ENCODE results near the gene CSTF1.

The CSTF1 gene

DNA sequence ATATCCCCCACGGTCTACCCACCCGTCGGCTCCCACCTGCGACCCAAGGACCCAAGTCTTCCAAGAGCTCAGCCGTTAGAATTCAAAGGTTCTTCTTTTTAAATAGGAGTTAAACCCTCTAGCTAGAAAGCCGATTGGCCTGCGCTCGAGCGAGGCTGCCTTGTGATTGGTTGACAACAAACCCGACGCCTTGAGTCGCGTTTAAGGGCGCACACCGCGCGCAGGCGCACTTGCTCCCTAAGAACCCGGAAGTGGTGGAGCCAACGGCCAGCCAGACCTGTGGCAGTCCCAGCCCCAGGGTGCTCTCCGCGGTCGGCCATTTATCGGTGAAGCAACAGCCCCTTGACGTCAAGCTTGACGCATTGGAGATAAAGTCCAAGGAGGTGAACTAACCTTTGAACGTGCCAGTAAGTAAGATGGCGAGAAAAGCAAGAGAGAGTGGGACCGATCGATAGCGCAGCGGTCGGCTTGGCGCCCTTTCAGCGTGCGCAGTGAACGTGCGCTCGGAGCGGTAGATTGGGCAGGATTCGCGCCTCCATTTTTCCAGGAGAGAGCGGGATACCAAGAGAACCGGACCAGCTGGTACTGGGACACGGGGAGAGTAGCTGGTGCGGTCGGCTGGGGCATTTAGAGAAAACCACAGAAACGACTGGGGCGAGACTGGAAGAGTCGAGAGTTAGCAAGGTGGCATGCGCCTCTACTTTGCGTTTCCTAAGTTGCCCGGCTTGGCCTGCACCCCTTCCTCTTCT, at the start of gene CSTF1, which contains the start of gene AURKA:
CSTF1 (plus strand) TSS at position 514 of the 749 bp plus-strand sequence. CDS start 2,908 bp downstream, outside the sequence.
AURKA (minus strand) TSS at position 84 of the 749 bp plus-strand sequence. CDS start 4,018 bp downstream, outside the sequence.
- DNase-seq = peak; percentile 100

DNA sequence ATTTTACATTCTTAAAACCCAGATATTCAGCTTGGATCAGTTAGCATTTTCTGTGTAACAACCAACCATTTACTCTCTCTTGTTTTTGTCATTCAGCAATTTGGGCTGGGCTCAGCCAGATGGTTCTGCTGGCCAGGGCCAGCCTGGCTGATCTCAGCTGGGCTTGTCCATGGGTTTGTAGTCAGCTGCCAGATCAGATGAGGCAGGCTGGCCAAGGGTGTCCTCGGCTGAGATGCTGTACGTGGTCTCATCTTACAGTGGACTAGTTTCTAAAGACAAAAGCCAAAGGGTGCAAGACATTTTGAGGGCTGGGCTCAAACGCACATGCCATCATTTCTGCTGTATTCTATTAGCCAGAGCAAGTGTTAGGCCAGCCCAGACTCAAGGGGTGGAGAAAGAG, 49.7 kb upstream of the CSTF1 start:
- DNase-seq = no peak

DNA sequence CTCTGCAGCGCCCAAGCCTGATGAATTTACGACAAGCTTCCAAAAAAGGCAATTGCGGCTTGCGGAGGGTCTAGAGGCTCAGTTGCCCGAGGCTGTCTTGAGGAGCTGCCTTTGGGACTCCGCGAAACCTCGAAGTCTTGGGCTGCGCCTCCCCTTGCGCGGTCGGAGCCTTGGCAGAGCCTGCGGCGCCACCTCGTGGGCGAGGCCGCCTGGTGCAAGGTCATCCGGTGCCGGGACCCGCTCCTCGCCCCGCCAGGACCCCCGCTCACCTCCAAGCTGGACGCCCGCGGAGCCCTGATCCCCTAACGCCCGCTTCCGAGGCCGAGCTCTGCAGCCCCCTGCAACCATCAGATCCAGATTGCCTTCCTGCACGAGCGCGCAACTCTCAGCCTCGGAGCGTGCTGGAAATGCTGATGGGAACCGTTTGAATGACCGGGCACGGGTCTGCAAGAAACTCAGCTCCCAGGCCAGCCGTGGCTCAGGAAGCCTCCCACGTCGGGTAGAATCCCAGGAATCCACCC, 48.5 kb upstream of the CSTF1 start:
- DNase-seq = no peak

DNA sequence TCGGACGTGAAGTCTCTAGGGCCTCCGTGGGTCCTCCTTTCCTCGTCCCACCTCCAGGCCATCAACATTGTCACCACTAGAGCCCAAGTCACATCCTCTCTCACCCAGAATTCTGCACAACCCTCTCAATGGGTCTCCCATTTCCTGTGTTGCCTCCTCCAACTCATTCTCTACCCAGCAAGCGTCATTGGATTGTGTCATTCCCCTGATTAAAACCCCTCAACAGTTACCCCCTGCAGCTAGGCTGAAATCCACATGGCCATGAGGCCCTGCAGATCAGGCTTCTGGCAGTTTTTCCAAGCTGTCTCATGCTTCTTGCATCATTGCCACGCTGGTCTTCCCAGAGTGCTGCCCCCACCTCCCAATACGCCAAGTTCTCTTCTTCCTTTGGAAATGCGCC, 46.5 kb upstream of the CSTF1 start:
- DNase-seq = no peak

DNA sequence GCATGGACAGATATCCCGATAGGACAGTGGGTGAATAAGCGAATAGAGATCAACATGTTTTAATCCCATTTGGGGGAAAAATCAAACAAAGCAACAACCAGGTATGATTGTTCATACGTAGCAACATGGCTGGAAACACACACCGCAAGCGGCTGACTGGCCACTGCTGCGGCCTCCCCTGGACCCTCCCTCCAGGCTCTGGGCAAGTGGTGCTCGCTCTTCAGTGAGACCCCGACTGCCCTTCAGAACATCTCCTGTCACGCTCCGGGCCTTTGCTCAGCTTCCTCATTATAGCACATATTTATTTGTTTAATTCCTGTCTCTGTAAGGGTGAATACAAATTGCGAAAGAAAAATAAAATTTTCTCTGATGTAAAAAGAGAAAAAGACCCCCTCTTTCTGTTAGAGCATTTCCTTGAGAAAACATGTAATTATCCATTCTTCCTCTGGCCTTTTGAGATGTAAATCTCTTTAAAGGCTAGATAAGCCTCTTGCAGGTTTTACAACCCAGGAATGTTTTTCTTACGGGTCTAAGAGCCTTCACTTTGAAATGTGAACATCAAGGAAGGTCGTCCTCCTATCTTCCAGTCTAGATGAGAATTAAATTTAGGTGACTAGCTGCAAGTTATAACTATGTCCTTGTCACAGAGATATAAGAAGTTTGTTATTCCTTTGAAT, 44.7 kb upstream of the CSTF1 start:
- DNase-seq = no peak

DNA sequence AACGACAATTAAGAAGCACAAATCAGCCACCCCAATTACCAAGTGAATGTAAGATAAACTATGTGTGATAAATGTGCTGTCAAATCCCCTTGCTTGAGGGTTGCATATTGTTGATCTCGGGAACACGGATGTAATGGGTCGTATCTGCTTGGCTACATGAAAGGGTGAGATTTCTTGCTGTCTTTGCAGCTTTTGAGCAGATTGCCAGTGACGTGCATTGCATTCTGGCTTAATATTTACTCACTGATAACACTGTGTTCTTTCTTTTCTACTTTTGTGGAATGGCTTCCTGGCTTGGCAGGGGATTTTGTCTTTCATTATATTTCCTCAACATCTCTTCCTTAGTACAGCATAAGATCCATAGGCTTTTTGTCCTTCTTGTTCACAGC, 44.1 kb upstream of the CSTF1 start:
- DNase-seq = no peak

DNA sequence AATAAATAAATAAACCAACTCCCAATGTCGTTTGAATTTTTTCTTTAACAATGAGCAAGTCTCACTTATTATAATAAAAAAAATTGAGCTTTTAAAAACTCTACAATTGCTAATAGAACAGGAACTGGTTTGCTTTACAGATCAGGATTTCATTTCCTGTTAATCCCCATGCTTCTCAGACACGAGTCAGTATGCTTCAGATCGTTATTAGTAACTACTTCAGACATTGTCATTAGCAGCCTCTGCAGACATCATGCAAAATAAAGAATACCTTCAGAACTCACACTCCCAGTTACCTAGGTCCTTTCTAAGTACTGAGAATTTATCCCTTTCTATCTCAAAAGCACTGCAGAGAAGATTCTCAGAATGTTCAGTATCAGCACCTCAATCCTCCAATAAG, 43.7 kb upstream of the CSTF1 start:
- no peak for DNase-seq

DNA sequence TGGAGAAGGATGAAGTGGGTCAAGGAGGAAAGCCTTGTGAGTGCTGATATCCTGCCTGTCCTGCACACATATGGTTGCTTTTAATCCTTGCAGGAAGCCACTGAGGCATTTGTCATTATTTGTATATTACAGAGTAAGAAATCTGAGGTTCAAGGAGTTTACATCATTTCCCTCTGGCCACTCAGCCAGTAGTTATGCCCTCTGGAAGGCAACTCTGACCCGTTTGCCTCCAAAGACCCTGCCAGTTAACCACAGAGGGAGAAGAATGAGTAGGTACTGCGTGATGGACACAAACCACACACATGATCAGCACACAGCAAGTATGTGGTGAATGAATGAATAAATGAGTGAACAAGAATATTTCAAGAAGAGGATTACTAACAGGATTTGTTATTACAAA, 41.6 kb upstream of the CSTF1 start:
- no peak for DNase-seq

DNA sequence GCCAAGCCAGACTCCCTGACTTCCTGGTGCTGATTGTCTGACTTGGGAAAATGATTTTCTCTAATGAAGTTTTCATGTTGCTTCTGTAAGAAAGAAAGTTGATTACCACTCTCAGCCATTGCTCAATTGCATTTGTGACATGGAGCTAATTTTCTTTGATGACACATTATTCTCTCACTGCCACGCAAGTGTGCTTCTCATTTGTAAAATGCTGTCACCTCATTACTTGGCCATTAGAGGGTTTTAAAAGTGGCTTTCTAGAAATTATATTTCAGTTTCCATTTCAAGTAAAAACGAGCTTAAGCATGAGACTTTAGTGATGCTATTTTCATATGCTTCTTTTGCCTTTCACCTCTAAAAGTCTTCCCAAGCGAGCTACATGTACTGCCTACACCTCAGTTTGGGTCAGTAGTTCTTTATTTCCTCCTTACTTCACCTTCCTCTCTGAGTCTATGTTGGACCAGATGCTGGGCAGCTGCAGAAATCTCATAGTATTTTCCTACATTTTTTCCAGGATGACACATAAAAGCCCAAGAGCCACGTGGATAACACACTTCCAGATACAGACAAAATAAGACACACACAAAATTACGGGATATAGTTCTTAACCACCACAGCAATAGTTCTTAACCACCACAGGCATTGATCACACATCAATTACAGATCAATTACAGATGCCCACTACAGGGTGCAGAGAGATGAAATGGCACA, 39.9 kb upstream of the CSTF1 start:
- DNase-seq = no peak

DNA sequence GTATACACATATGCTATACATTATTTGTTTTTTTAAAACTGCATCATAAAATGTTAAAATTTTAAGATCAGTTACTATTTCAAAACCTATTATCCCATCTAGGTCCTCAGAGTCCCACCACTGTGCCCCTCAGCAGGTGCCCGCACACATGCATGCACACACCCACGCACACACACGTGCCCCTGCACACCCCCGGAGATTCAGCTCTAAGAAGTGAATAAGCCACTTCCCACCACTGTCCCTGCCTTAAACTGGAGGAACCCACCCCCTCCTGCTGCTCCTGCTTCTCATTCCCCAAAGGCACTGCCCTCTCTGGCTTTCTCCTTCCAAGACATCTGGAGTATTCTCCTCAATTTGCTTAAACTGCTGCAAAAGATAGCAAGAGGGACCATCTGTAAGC, 39.1 kb upstream of the CSTF1 start:
- DNase-seq = no peak

DNA sequence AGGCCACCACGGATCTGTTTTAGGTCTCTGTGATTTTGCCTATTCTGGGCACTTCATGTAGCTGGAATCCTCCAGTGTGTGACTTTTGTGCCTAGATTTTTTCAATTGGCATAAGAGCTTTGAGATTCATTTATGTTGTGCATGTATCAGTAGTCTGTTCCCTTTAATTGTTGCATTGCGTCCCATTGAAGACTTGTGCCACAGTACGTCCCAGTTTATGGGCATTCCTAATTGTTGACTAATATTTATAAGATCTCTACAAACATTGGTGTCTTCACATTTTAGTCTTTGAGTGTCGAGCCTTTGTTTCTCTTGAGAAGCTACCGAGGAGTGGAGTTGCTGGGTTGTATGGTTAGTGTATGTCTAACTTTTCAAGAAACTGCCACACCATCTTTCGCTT, 34.4 kb upstream of the CSTF1 start:
- DNase-seq = no peak

DNA sequence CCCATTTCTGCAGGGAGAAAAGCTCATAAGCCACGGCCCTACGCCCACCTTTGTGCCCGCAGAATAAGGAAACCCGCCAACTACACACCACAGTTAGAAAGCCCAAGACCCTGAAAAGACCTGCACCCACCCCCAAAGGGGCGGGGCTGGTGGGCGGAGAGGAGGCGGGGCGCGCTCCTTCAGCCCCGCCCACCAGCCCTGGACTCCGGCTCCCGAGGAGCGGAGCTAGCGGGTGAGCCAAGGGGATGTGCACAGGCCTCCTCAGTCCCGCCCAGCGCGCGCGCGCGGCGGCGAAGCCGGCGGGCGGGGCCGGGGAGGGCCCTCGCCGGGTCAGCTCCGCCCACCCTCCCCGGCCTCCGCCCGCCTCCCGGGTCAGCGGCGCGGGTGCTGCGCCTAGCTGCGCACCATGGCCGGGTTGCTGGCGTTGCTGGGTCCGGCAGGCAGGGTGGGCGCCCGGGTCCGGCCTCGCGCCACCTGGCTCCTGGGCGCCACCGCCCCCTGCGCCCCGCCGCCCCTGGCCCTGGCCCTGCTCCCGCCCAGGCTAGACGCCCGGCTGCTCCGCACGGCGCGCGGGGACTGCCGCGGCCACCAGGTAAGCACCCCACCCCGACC, 33.7 kb upstream of the CSTF1 start, which contains the start of gene FAM210B:
FAM210B (plus strand) TSS at position 375 of the 612 bp plus-strand sequence; CDS start at position 407, 32 bp downstream.
- DNase-seq = peak; percentile 80

DNA sequence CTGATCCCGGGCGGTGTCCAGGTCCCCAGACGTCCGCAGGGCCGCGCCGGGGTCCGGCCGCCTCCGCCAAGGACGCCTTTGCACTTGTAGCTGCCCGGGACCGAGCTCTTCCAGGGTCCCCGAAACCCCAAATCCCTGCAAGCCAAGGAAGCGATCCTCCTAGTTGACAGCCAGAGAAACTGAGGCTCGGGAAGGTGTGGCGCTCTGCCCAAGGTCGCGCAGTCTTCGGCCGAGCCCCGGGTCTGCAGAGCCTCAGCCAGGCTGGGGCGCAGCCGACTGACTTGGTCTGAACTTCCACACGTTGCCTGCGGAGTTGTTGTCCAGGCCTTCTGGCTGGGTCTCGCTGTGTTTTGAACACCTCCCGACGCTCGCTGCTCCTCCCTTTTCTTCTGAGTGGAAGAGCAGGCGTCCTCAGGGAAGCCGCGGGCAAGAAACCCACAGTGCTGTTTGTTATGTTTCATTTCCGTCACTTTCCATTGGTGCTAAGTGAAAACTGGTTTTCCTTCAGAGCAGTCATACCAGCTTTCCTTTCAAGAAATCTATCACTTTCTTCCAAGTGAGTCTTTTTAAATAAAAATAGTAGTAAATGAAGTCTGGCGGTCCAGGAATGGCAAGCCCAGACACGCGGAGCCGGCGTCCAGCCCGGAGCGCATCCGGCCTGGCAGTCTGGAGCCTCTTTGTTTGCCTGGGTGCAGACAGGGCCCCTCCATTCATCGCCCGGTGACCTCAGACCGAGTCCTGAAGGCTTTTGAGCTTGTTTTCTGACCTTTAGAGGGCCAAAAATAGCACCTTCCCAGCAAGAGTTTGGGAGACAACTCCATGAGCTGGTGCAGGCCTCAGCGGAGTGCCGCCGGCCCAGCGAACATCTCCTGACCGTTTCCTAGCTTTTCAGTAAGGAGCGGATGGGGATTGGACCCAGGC, 33.0 kb upstream of the CSTF1 start:
- no peak for DNase-seq

DNA sequence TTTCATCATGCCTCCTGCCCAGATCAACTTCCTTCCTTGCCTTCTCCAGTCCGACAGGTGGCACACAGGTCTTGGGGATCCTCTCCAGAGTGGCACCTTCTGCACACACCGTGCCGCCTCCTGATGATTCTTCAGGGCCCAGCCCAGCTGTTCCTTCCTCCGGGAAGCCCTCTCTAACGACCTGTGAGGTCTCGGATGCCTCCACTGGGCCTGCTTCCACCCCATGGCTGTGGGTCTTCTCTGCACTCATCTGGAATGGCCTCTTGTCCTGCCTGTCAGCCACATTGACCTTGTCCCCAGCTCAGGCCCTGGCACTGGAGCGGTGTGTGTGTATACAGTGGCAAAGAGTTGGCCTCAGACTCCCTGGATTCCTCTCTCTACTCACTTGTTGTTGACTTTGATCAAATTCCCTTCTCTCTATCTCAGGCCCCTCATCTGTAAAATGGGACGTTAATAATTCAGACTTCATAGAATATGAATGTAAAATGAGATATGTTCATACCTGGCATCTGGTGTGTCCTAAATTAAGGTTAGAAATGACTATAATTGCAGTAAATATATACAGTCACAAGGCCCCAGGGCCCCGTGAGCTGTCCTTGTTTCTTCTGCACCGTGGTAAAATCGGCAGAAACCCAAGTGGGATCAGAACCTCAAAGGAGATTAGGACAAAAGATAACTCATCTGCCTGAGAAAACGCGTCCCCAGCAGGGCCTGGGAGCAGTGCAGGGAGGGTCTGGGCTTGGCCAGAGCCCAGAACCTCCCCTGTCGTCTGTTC, 32.1 kb upstream of the CSTF1 start:
- DNase-seq = no peak

DNA sequence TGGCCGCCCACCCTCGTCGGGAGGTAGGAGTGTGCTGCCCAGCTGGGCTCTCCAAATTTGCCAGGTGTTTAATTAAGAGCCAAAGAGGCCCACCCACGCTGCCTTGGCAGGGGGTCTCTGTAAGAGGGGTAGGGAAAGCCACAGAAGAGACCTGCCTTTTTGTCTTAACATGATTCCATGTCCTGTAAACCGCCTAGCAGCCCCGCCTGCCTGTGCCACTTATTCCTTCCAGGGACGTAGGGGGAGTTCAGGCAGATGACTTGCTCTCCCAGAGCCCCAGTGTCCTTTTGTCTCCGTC, 31.6 kb upstream of the CSTF1 start:
- no peak for DNase-seq

DNA sequence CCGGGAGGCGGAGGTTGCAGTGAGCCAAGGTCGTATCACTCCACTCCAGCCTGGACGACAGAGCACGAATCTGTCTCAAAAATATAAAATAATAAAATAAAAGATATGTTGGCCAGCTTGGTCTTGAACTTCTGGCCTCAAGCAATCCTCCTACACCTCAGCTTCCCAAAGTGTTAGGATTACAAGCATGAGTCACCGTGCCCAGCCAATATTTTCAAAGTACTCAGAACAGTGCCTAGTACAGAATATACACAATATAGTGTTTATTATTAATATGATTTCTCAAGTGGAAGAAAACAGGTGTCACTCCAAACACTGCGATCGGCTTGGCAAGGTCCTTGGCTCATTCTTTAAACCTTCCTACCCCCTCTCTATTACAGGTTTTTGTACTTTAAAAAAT, 30.5 kb upstream of the CSTF1 start:
- DNase-seq = no peak

DNA sequence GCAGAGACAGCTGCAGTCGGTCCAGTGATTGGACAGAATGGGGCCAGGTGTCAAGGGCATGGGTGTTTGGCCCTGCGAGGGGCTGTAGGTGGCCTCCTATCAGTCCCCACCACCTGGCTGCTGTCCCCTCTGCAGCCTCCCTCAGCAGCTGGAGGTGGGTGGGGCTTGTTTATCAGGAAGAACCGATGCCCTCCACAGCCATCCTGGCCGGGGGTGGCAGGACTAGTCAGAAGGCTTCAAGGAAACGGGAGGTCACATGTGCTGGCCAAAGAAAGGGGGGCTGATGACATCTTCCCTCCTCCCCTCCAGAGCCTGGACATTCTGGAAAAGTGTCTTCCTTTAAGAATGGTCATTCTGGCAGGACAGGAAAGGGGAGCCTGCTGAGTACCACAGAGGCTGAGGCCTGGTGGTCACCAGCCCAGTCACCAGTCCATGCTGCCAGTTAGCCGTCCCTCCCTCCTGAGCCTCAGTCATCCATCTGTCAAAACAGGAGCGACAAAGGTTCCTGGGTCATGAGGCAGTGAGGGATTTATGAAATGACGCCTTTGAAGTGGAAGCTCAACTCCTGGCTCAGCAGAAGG, 29.5 kb upstream of the CSTF1 start:
- no peak for DNase-seq

DNA sequence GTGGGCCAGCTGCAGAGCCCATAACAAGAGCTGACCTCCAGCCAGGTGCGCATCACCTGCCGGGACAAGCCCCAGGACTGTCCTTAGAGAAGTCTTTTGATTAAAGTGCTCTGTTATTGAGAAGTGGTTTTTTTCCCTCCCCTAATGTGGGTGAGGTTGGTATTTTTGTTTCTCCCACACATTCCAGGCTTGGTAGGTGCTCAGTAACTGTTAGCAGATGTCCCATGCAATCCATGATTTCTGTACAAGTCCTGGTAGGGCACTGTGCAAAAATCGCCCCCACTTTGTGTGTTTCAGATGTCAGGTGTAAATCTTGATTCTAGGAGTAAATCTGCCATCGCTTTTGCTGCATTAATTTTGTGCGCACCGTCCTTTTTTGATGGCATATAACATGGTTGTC, 29.0 kb upstream of the CSTF1 start:
- DNase-seq = no peak

DNA sequence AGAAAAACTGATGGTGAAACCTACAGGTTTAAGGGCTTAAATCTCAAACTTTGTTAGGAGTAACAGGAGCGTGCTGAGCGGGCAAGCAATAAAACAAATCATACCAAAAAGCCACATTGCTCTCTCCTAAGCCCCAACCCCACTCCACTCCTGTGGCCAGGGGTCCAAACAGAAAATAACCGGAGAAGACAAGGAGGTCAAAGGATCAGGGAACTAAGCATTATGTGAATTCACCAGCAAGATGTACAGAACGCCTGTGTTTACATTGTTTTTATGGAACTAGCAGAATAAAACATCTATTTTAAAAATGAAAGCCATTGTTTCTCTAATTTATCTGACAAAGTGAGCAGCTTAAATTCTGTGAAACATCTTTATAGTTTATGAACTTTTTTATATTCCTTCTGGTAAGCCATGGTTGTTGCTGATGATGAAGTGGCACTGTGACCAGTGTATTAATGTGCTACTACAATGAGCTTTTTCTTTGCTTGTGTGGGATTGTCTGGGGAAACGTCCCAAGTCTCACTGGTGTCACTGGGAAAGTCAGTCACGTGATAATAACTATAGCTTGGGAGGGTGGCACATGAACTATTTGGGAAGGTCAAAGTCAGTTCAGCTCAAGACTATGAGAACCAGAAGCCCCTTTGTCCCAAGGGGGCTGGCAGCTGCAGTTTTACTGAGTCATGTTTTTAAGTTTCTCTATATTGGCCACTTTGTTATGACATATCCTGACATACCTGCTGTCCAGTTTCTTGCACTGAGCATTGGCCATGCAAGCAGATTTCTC, 23.9 kb upstream of the CSTF1 start:
- DNase-seq = no peak

DNA sequence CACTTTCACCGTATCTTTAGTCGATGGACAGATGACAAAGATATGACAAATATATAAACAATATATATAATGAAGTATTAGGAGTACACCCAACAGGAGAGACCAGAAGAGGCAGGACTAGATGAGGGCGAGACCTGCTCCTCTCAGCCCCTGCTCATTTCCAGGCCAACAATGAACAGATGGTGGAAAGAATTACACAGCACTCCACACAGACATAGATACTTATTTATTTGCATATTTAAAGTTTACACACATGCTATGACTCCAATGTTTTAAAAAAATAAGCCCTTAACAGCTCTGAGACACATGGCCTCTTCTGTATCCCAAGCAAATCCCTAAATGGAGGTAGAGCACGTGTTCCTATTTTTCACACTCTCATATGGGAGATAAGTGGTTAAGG, 23.3 kb upstream of the CSTF1 start:
- DNase-seq = no peak
